ENCODE results near the gene BUD31. TPM values are rescaled to one million over a fixed set of nuclear protein-coding genes. Genes with fewer than 3 reads are reported as not detected.
A peak's percentile ranks its signal among the peaks of the same experiment; 100 is the strongest.

The BUD31 gene
- total and polyA plus RNA-seq, 2 of the 4 experiments (the other 2 are of a cell fraction): 72.6 to 97.2 TPM

DNA sequence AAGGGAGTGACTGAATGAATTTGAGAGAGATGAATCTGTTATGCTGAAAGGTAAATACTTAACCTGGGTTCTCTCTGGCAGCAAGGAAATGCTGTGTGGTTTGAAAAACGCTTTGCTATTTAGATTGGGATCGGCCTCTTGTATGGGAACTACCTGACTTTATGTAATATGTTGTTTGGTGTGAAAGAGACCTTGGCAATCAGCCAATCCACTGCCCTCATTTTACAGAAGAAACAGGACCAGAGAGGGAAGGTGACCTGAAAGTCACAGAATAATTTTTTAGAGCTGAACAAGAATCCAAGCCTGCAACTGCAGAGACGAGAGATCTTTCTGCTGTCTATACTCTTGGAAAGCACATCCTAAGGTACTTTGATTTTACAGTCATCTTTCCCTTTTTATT, 1.0 kb downstream of the BUD31 start:
- no peak for DNase-seq
- Histone ChIP-seq H4K5ac (ENCODE audit: low read depth, low read length) (no peak overlapping the region), H3K9me3 (ENCODE audit: control insufficient read depth, insufficient read depth, low read length) (no peaks in the 10 kb centered on the region), H3K27me3 (ENCODE audit: control insufficient read depth, insufficient read depth, low read length) (no peaks in the 10 kb centered on the region), H3K4me2 (ENCODE audit: low read depth, low read length) (peak overlapping the region; percentile 96), H3K18ac (ENCODE audit: low read depth, low read length) (no peak overlapping the region), H3K4ac (ENCODE audit: low read depth, low read length) (no peak overlapping the region), H3K14ac (replicated peaks; ENCODE audit: low read depth, low read length) (no peak overlapping the region), H2BK120ac (ENCODE audit: low read depth, low read length) (no peak overlapping the region), H4K20me1 (ENCODE audit: insufficient read depth, low read length) (peaks cover 43% of the 10 kb centered on the region), H3K9ac (ENCODE audit: low read depth, low read length) (peak overlapping the region; percentile 98; the same call in 1 of the 2 replicates), H2AK9ac (replicated peaks; ENCODE audit: low read depth, low read length, poor library complexity) (no peak overlapping the region), H2AK5ac (ENCODE audit: low read depth, low read length) (no peak overlapping the region; the same call in 1 of the 2 replicates), H2AFZ (replicated peaks; ENCODE audit: low read length, poor library complexity) (no peak overlapping the region), H3K23ac (ENCODE audit: low read depth, low read length) (0 out of 2 replicates have a peak overlapping the region, but pooled peaks have one; percentile 20), H4K91ac (ENCODE audit: insufficient read depth, low read depth, low read length) (no peak overlapping the region), H2BK5ac (ENCODE audit: low read depth, low read length, poor library complexity, severe bottlenecking) (no peak overlapping the region), H3K79me1 (ENCODE audit: low read depth in 1 of 2, low read length in 2 of 2) (peaks cover 21 to 50% of the 10 kb centered on the region in 2 experiments), H4K8ac (ENCODE audit: low read depth in 2 of 2, low read length in 2 of 2) (no peak overlapping the region), H3K27ac (ENCODE audit: insufficient read depth, low read length) (no peak overlapping the region), H2BK20ac (ENCODE audit: low read depth, low read length) (no peak overlapping the region), H2BK15ac (ENCODE audit: low read depth, low read length) (no peak overlapping the region), H3K4me3 (ENCODE audit: insufficient read depth, low read depth, low read length) (peak overlapping the region; percentile 57; the same call in 1 of the 2 replicates), H3K9me1 (ENCODE audit: insufficient read depth, low read length) (peaks cover 6% of the 10 kb centered on the region; the same call in 1 of the 2 replicates), H3K36me3 (ENCODE audit: control insufficient read depth, insufficient read depth, low read length) (peaks cover 28% of the 10 kb centered on the region), H3K56ac (ENCODE audit: extremely low read depth, insufficient read depth, low read length) (no peak overlapping the region), H3K4me1 (ENCODE audit: control insufficient read depth, insufficient read depth, low read length) (peaks cover 4% of the 10 kb centered on the region; the same call in 1 of the 2 replicates)
- in situ Hi-C loops (cut with MboI; ENCODE audit: low sequenced_read_pairs): no loop called here
- CTCF ChIA-PET: no interaction called here
- TF ChIP-seq, protein P1, sequence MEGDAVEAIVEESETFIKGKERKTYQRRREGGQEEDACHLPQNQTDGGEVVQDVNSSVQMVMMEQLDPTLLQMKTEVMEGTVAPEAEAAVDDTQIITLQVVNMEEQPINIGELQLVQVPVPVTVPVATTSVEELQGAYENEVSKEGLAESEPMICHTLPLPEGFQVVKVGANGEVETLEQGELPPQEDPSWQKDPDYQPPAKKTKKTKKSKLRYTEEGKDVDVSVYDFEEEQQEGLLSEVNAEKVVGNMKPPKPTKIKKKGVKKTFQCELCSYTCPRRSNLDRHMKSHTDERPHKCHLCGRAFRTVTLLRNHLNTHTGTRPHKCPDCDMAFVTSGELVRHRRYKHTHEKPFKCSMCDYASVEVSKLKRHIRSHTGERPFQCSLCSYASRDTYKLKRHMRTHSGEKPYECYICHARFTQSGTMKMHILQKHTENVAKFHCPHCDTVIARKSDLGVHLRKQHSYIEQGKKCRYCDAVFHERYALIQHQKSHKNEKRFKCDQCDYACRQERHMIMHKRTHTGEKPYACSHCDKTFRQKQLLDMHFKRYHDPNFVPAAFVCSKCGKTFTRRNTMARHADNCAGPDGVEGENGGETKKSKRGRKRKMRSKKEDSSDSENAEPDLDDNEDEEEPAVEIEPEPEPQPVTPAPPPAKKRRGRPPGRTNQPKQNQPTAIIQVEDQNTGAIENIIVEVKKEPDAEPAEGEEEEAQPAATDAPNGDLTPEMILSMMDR (conservative IDR thresholded peaks at IDR 0.05; ENCODE audit: low read depth, low read length): no peak
- TF ChIP-seq RCOR1 (IDR thresholded peaks at IDR 0.05; ENCODE audit: insufficient replicate concordance, low read length) (no peak), FOS (IDR thresholded peaks at IDR 0.05; ENCODE audit: low read depth, low read length) (no peak), CEBPB (IDR thresholded peaks at IDR 0.05; ENCODE audit: low read depth, low read length) (no peak), POLR2A (IDR thresholded peaks at IDR 0.05; ENCODE audit: low read depth, low read length) (no peak), RAD21 (IDR thresholded peaks at IDR 0.05; ENCODE audit: low read length) (no peak), NFE2L2 (IDR thresholded peaks at IDR 0.05; ENCODE audit: low read depth, low read length) (no peak), CHD1 (IDR thresholded peaks at IDR 0.05; ENCODE audit: low read depth, low read length) (no peak)
- TF ChIP-seq, protein P2, sequence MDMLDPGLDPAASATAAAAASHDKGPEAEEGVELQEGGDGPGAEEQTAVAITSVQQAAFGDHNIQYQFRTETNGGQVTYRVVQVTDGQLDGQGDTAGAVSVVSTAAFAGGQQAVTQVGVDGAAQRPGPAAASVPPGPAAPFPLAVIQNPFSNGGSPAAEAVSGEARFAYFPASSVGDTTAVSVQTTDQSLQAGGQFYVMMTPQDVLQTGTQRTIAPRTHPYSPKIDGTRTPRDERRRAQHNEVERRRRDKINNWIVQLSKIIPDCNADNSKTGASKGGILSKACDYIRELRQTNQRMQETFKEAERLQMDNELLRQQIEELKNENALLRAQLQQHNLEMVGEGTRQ (IDR thresholded peaks at IDR 0.05; ENCODE audit: low read depth, low read length): no peak
- no peak for ATAC-seq (ENCODE audit: low read depth)
- dilution Hi-C loops (cut with HindIII; ENCODE audit: low sequenced_read_pairs, unreplicated experiment): no loop called here
- BruUV-seq (replicated peaks): no TSS peak
- POLR2A ChIA-PET (ENCODE audit: unreplicated experiment): no interaction called here
- no CpG with 5 or more reads among the region's 3 CpGs for WGBS, 2 experiments (ENCODE audit: extremely low coverage in 2 of 2, insufficient read length in 1 of 2)
- intact Hi-C loops (cut with micrococcal nuclease): no loop called here

Data from IMR-90 (cell line).